Sigmoid colon (tissue), 4 donors: ENCODE data around the gene PEX5.

ENCODE experiments used
- EP300 ChIP-seq, 4 donors: sonication (generic); formaldehyde crosslinking; IDR thresholded peaks; one replicate each; pipeline ENCODE4 v1.6.1; 2017; ENCODE audit warnings: antibody characterized with exemption in 4 of 4
- POLR2A ChIP-seq, 2 donors: fragments of 450-650 bp; IDR thresholded peaks; one replicate each; pipeline ENCODE4 v1.6.1; 2016; ENCODE audit warnings: antibody characterized with exemption in 2 of 2, mild to moderate bottlenecking in 2 of 2, moderate library complexity in 2 of 2
- POLR2AphosphoS5 ChIP-seq, 4 donors: sonication (generic); formaldehyde crosslinking; IDR thresholded peaks; one replicate each; pipeline ENCODE4 v1.6.1; 2017; ENCODE audit warnings: antibody characterized with exemption in 4 of 4
- TF ChIP-seq, protein P1 (sequence below), 4 experiments: fragments of 450-650 bp in 3 of 4; fragments of 200-600 bp in 1 of 4; IDR thresholded peaks; one replicate each; pipeline ENCODE4 v1.5.1; 2016 to 2019; ENCODE audit warnings: antibody characterized with exemption in 4 of 4, mild to moderate bottlenecking in 3 of 4, moderate library complexity in 2 of 4

DNA sequence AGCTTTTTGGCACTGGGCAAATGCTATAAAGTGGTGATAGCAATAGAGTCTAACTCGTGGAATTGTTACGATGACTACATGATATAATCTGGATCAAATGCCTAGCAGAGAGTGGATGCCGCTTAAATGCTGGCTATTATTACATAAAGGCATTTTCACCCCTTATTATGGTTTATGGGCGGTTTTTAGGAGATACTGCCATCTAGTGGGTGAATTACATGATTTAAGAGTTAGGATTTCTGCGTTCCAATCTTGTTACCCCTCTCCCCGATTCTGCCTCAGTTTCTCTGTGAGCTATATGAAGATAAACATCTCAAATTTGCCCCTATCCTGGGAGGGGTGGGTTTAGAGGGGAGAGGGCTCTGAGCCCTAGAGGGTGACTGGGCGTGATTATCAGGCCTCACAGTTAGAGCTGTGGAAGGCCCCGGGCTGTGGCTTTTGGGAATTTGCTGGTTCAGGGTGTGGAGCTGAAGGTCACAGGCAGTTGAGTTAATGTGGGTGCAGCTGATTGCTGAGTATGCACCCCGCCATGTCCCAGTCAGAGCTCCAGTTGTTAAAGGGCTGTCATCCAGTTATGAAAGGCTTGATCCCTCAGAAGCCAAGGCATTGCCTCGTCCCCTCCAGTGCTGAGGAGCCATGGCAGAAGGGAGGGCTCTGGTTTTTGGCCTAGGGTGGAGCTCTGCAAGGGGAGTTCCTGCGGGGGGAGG, 44.9 kb upstream of the PEX5 start:
- no peak for TF ChIP-seq POLR2A (IDR thresholded peaks at IDR 0.05)
- no peak for TF ChIP-seq EP300 (IDR thresholded peaks at IDR 0.05)
- TF ChIP-seq, protein P1, sequence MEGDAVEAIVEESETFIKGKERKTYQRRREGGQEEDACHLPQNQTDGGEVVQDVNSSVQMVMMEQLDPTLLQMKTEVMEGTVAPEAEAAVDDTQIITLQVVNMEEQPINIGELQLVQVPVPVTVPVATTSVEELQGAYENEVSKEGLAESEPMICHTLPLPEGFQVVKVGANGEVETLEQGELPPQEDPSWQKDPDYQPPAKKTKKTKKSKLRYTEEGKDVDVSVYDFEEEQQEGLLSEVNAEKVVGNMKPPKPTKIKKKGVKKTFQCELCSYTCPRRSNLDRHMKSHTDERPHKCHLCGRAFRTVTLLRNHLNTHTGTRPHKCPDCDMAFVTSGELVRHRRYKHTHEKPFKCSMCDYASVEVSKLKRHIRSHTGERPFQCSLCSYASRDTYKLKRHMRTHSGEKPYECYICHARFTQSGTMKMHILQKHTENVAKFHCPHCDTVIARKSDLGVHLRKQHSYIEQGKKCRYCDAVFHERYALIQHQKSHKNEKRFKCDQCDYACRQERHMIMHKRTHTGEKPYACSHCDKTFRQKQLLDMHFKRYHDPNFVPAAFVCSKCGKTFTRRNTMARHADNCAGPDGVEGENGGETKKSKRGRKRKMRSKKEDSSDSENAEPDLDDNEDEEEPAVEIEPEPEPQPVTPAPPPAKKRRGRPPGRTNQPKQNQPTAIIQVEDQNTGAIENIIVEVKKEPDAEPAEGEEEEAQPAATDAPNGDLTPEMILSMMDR (IDR thresholded peaks at IDR 0.05), result peak in 2 of 4 experiments; percentile 37 to 48
- no peak for TF ChIP-seq POLR2AphosphoS5 (IDR thresholded peaks at IDR 0.05)
